Lower leg skin (tissue), 4 donors: ENCODE results near the gene RGS10. TPM values are rescaled to one million over a fixed set of nuclear protein-coding genes. Genes with fewer than 3 reads are reported as not detected.

Experiments used
- DNase-seq, 2 donors: peaks; one replicate each; pipeline ENCODE4 v3.0.0-alpha.2; 2019; ENCODE audit warnings: low spot score in 2 of 2
- H3K4me3 ChIP-seq: fragments of 200-600 bp; sonication (generic); 2 replicates; pipeline ENCODE4 v1.5.1; 2017; ENCODE audit warnings: mild to moderate bottlenecking, low read depth; ENCODE audit not compliant: poor library complexity, severe bottlenecking
- POLR2A ChIP-seq, 2 donors: fragments of 450-650 bp; IDR thresholded peaks; one replicate each; pipeline ENCODE4 v1.6.1; 2016 to 2017; ENCODE audit warnings: antibody characterized with exemption in 2 of 2, mild to moderate bottlenecking in 1 of 2, moderate library complexity in 1 of 2
- WGBS, 2 donors: methylation state at CpG; one replicate each; pipeline ENCODE4 v1.1.5; 2018; 5-methylcytosine and 5-hydroxymethylcytosine counted together
- intact Hi-C: fragments of 100-400 bp; cut with DNase I; formaldehyde crosslinking; loops from one replicate; pipeline ENCODE4 v1.15.0; 2023; ENCODE audit warnings: low total_unique reads
- total RNA-seq, 4 donors: library from RNA; depleted of rRNA; stranded (reverse); fragments of >200 nt; gene quantifications; one replicate each; pipeline ENCODE4 v1.1.0, GENCODE V29; 2016
- TF ChIP-seq, protein P1 (sequence below), 3 donors: fragments of 450-650 bp; IDR thresholded peaks; one replicate each; pipeline ENCODE4 v1.5.1; 2016; ENCODE audit warnings: antibody characterized with exemption in 3 of 3, mild to moderate bottlenecking in 3 of 3, moderate library complexity in 2 of 3

Gene RGS10
- total RNA-seq, 4 donors from 2014 or later, result 14.8 to 40.1 (median 21.3) TPM

DNA sequence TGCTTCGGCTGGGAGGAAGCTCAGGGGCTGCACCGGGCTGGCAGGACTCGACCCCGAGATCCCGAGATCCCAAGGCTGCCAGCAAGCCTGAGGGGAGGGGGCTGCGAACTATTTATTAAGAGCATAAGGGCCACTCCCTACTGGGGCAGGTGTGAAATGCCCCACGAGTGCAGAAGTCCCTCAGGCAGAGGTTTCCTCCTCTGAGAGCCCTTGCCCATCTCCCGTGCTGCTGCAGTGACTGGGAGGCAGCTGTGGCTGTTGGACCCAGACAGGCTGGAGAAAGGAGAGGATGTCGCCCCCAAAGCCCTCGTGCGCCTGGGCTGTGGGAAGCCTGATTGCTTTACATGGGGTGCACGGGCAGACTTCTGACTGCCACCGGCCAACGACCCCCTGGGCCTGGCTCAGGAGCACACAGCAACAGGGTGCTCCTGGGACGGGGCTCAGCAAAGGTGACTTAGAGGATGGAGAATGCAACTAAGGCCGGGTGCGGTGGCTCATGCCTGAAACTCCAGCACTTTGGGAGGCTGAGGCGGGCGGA lies 39.8 kb downstream of the RGS10 start:
- DNase-seq, result no peak
- intact Hi-C loops, result no loop called here
- WGBS, 2 donors, result 76% methylated on average over 19 of the region's 19 CpGs
- no peak overlapping the region for H3K4me3 ChIP-seq
- no peak for TF ChIP-seq POLR2A (IDR thresholded peaks at IDR 0.05)
- TF ChIP-seq, protein P1, sequence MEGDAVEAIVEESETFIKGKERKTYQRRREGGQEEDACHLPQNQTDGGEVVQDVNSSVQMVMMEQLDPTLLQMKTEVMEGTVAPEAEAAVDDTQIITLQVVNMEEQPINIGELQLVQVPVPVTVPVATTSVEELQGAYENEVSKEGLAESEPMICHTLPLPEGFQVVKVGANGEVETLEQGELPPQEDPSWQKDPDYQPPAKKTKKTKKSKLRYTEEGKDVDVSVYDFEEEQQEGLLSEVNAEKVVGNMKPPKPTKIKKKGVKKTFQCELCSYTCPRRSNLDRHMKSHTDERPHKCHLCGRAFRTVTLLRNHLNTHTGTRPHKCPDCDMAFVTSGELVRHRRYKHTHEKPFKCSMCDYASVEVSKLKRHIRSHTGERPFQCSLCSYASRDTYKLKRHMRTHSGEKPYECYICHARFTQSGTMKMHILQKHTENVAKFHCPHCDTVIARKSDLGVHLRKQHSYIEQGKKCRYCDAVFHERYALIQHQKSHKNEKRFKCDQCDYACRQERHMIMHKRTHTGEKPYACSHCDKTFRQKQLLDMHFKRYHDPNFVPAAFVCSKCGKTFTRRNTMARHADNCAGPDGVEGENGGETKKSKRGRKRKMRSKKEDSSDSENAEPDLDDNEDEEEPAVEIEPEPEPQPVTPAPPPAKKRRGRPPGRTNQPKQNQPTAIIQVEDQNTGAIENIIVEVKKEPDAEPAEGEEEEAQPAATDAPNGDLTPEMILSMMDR (IDR thresholded peaks at IDR 0.05), result no peak

DNA sequence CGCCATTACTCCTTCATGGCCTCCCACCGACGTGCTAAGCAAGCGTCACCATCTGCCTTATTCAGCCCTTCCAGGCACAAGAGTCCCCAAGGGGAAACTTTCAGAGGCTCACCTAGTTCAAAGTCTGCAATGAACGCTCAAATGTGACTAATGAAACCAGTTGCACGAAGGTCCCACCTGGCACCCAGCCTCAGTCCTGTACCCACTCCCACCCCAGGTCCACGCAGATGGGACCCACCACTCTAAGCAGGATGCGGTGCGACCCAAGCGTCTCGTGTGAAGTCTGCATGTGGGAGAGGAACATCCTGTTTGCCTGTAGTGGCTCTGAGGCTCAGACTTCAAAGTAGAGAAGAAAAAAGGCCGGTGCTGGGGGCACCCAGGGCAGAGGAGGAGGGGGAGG lies 40.3 kb downstream of the RGS10 start:
- WGBS, 2 donors, result 77 to 79% methylated on average over 12 of the region's 12 CpGs
- no peak overlapping the region for H3K4me3 ChIP-seq
- TF ChIP-seq, protein P1 (IDR thresholded peaks at IDR 0.05), result no peak
- TF ChIP-seq POLR2A (IDR thresholded peaks at IDR 0.05), result no peak
- DNase-seq, result no peak
- intact Hi-C loops, result no loop called here

- intact Hi-C loops, result no loop called here
- H3K4me3 ChIP-seq, result no peak overlapping the region
- WGBS, 2 donors, result 92 to 96% methylated on average over 2 of the region's 2 CpGs
- no peak for DNase-seq
- TF ChIP-seq POLR2A (IDR thresholded peaks at IDR 0.05), result no peak
- TF ChIP-seq, protein P1 (IDR thresholded peaks at IDR 0.05), result no peak
Observed at GRCh38 chr10:119501690-119502089, 40.8 kb downstream of the RGS10 start.

DNA sequence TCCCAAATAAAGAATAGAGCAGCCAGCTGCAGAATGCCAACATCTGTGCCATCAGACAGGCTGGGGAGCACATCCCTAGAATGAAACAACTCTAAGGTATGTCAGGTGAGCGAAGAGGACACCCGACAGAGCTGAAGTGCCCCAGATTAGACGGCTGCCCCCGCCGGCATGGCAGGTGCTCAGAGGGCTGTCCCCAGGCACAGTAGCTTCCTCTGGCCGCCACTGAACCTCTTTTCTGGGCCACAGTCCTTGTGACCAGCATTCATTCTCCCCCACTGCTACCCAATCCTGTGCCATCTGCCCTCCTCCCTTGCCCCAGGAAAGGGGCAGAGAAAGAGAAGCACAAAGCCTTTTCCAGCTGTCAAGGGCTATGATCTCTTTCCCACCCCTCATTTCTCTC lies 41.7 kb downstream of the RGS10 start:
- H3K4me3 ChIP-seq, result no peak overlapping the region
- intact Hi-C loops, result no loop called here
- WGBS, 2 donors, result 60 to 72% methylated on average over 6 of the region's 6 CpGs
- TF ChIP-seq, protein P1 (IDR thresholded peaks at IDR 0.05), result no peak
- TF ChIP-seq POLR2A (IDR thresholded peaks at IDR 0.05), result no peak
- no peak for DNase-seq

- intact Hi-C loops, result no loop called here
- TF ChIP-seq POLR2A (IDR thresholded peaks at IDR 0.05), result no peak
- TF ChIP-seq, protein P1 (IDR thresholded peaks at IDR 0.05), result no peak
- 63 to 67% methylated on average over 8 of the region's 8 CpGs for whole genome bisulfite sequencing, 2 donors
- no peak for DNase-seq
- H3K4me3 ChIP-seq, result no peak overlapping the region
Observed at GRCh38 chr10:119500123-119500795, 42.3 kb downstream of the RGS10 start.

DNA sequence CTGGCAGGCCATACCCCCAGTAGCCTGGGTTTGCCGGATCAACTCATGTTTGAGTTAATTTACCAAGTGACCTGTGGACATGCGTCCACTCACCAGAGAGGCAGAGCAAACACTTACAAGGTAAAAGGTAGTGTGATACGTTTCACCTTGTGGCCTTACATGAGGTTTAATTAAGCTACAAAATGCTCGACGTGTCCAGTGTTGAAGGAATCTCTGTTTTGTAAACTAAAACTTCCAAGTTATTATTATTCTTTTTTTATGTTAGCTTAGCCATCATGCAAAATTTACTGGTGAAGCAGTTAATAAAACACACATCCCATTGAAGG lies 42.9 kb downstream of the RGS10 start:
- intact Hi-C loops, result no loop called here

More for the DNA sequence above, 42.9 kb downstream of the RGS10 start:
- no peak for TF ChIP-seq POLR2A (IDR thresholded peaks at IDR 0.05)
- TF ChIP-seq, protein P1 (IDR thresholded peaks at IDR 0.05), result no peak
- H3K4me3 ChIP-seq, result no peak overlapping the region
- WGBS, 2 donors, result 87 to 90% methylated on average over 5 of the region's 5 CpGs
- no peak for DNase-seq
